GM19239 (cell line): ENCODE measurements around the gene SPATA31C2.
"Not testable (repeated sequence)": the region's sequence is repeated elsewhere in the genome, so short reads cannot be mapped to it uniquely, and the experiment has no call there.

Source experiments
- DNase-seq: peaks from one replicate; pipeline ENCODE4 v3.0.0; 2011; ENCODE audit warnings: low spot score; ENCODE audit not compliant: insufficient read length
- FAIRE-seq: peaks from 2 replicates; lab custom pipeline; 2011; peaks lifted over from hg19 to GRCh38; lab: Jason Lieb, UNC

SPATA31C2 gene

GRCh38 chr9:88129556-88129955 is 8.7 kb downstream of the SPATA31C2 start:
- not testable (repeated sequence) for DNase-seq, FAIRE-seq

GRCh38 chr9:88127700-88128300 is 10.5 kb downstream of the SPATA31C2 start:
- not testable (repeated sequence) for FAIRE-seq, DNase-seq

- not testable (repeated sequence) for FAIRE-seq, DNase-seq
Measured at GRCh38 chr9:88123413-88123812, 14.9 kb downstream of the SPATA31C2 start.

GRCh38 chr9:88118121-88118520 is 20.2 kb downstream of the SPATA31C2 start:
- DNase-seq, FAIRE-seq: not testable (repeated sequence)

GRCh38 chr9:88114968-88115612 is 23.2 kb downstream of the SPATA31C2 start:
- not testable (repeated sequence) for DNase-seq, FAIRE-seq

- FAIRE-seq, DNase-seq: not testable (repeated sequence)
Measured at GRCh38 chr9:88114283-88114967, 23.9 kb downstream of the SPATA31C2 start.

- FAIRE-seq, DNase-seq: not testable (repeated sequence)
Measured at GRCh38 chr9:88113156-88114130, 24.8 kb downstream of the SPATA31C2 start.

GRCh38 chr9:88110026-88110425 is 28.2 kb downstream of the SPATA31C2 start:
- FAIRE-seq = no peak
- DNase-seq = no peak

- no peak for FAIRE-seq
Measured at GRCh38 chr9:88108779-88109178, 29.5 kb downstream of the SPATA31C2 start.

GRCh38 chr9:88106492-88106891 is 31.8 kb downstream of the SPATA31C2 start:
- FAIRE-seq (no peak), DNase-seq (no peak)

More at GRCh38 chr9:88108779-88109178, 29.5 kb downstream of the SPATA31C2 start:
- no peak for DNase-seq

- DNase-seq = no peak
Measured at GRCh38 chr9:88092797-88093331, 45.4 kb downstream of the SPATA31C2 start.

GRCh38 chr9:88090151-88090581 is 48.1 kb downstream of the SPATA31C2 start:
- DNase-seq (no peak), FAIRE-seq (no peak)

More at GRCh38 chr9:88092797-88093331, 45.4 kb downstream of the SPATA31C2 start:
- no peak for FAIRE-seq

GRCh38 chr9:88087906-88088305 is 50.4 kb downstream of the SPATA31C2 start:
- FAIRE-seq = no peak

GRCh38 chr9:88085476-88085875 is 52.8 kb downstream of the SPATA31C2 start:
- FAIRE-seq (no peak), DNase-seq (no peak)

More at GRCh38 chr9:88087906-88088305, 50.4 kb downstream of the SPATA31C2 start:
- DNase-seq = no peak

- no peak for DNase-seq
- FAIRE-seq = no peak
Measured at GRCh38 chr9:88084357-88085183, 53.7 kb downstream of the SPATA31C2 start.
